ENCODE data around the gene PBRM1.

PBRM1 gene

GRCh38 chr3:52623234-52623792 is 62.4 kb downstream of the PBRM1 start:
- no peak for TF ChIP-seq ZFX (IDR thresholded peaks at IDR 0.05; ENCODE audit: borderline replicate concordance)
- no peak for TF ChIP-seq CTCF (IDR thresholded peaks at IDR 0.05)

DNA sequence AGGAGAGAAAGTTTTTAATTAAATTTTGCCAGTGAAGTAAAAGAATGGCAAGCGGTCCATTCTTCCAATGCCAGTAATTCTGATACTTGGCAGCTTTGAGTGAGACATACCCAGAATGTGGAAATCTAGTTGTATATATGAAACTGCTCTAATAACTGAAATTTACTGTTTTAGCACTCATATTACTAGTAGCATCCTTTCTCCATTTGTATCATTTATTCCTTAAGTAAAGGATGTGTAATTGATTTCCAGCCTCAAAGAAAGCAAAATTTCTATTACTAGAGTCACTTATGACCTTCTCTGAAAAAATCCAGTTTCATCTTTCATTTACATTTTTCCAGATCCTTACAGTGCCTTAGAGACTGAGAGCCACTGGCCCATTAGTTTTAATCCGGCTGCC is 65.1 kb downstream of the PBRM1 start:
- no peak overlapping the region for H3K27ac ChIP-seq
- TF ChIP-seq ZFX (IDR thresholded peaks at IDR 0.05; ENCODE audit: borderline replicate concordance) (no peak), CTCF (IDR thresholded peaks at IDR 0.05) (no peak)

More at GRCh38 chr3:52623234-52623792, 62.4 kb downstream of the PBRM1 start:
- H3K27ac ChIP-seq, result no peak overlapping the region

GRCh38 chr3:52615166-52615565 is 70.5 kb downstream of the PBRM1 start:
- TF ChIP-seq ZFX (IDR thresholded peaks at IDR 0.05; ENCODE audit: borderline replicate concordance), result no peak
- TF ChIP-seq CTCF (IDR thresholded peaks at IDR 0.05), result no peak
- no peak overlapping the region for H3K27ac ChIP-seq

- no peak for TF ChIP-seq CTCF (IDR thresholded peaks at IDR 0.05)
- no peak for TF ChIP-seq ZFX (IDR thresholded peaks at IDR 0.05; ENCODE audit: borderline replicate concordance)
- no peak overlapping the region for H3K27ac ChIP-seq
Measured at GRCh38 chr3:52614689-52615088, 71.0 kb downstream of the PBRM1 start.

DNA sequence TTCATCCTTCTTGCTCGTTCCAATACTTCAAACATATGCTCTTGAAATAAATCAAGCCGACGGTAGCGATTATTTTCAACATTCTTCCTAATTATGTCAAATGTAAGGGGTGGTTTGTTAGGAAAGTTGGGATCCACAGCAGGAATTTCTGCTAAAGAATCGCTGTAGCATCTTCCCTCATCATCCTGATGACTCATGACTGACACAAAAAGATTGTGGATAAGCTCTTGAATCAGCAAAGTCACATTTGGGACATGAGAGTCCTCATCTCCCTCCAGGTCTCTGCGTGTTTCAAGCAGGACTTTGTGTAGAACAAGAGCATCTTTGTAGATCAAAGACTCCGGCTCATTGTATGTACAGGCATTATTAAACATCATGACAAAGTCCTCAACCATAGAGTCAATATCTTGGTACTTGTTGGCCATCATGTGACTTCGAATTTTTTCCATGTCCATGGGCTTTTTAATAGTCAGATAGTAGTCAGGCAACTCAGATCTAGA is 76.3 kb downstream of the PBRM1 start:
- TF ChIP-seq ZFX (IDR thresholded peaks at IDR 0.05; ENCODE audit: borderline replicate concordance), result no peak
- no peak for TF ChIP-seq CTCF (IDR thresholded peaks at IDR 0.05)

DNA sequence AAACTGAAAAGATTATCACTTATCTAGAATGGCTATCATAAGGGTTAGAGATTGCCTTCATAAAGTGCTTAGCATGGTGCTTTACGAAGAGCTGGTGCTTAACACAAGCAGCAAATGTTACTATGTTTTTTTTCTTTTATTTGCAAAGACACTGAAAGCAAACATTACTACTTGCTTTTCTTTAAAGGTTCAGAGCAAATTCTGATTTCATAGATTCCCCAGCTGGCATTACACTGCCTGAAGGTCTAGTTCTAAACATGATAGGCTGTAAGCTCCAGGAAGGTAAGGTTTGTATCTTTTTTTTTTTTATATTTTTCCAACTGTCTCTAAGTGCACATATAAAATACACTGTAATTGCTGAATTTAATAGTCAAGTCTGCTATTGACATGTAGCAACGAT is 77.4 kb downstream of the PBRM1 start:
- TF ChIP-seq CTCF (IDR thresholded peaks at IDR 0.05) (no peak), ZFX (IDR thresholded peaks at IDR 0.05; ENCODE audit: borderline replicate concordance) (no peak)
- peak overlapping the region; percentile 74 for H3K27ac ChIP-seq

More for the DNA sequence above, 76.3 kb downstream of the PBRM1 start:
- no peak overlapping the region for H3K27ac ChIP-seq

GRCh38 chr3:52606373-52607085 is 79.2 kb downstream of the PBRM1 start:
- TF ChIP-seq CTCF (IDR thresholded peaks at IDR 0.05), result no peak
- no peak for TF ChIP-seq ZFX (IDR thresholded peaks at IDR 0.05; ENCODE audit: borderline replicate concordance)
- peak overlapping the region; percentile 74 for H3K27ac ChIP-seq

All from 22Rv1 (cell line).